GM23248 (cell line): ENCODE data around the gene GNAT3.

Experiments used
- EZH2 ChIP-seq: fragments of 200-600 bp; sonication (generic); IDR thresholded peaks from 2 replicates; pipeline ENCODE4 v1.6.1; 2018; ENCODE audit warnings: antibody characterized with exemption, mild to moderate bottlenecking; ENCODE audit not compliant: insufficient read depth, poor library complexity, severe bottlenecking
- EZH2phosphoT487 ChIP-seq: fragments of 200-600 bp; sonication (generic); IDR thresholded peaks from 2 replicates; pipeline ENCODE4 v1.6.1; 2018; ENCODE audit warnings: antibody characterized with exemption, moderate library complexity, mild to moderate bottlenecking, low read depth; ENCODE audit not compliant: insufficient read depth

- TF ChIP-seq EZH2phosphoT487: no peak
- no peak for TF ChIP-seq EZH2
These were observed 44.8 kb downstream of the GNAT3 start for GRCh38 chr7:80467069-80467468.
